ENCODE results near the gene TNS4. TPM values are rescaled to one million over a fixed set of nuclear protein-coding genes. Genes with fewer than 3 reads are reported as not detected.

TNS4 gene
- polyA plus RNA-seq, 3 donors = 0.01 to 0.19 TPM; not detected in 1

DNA sequence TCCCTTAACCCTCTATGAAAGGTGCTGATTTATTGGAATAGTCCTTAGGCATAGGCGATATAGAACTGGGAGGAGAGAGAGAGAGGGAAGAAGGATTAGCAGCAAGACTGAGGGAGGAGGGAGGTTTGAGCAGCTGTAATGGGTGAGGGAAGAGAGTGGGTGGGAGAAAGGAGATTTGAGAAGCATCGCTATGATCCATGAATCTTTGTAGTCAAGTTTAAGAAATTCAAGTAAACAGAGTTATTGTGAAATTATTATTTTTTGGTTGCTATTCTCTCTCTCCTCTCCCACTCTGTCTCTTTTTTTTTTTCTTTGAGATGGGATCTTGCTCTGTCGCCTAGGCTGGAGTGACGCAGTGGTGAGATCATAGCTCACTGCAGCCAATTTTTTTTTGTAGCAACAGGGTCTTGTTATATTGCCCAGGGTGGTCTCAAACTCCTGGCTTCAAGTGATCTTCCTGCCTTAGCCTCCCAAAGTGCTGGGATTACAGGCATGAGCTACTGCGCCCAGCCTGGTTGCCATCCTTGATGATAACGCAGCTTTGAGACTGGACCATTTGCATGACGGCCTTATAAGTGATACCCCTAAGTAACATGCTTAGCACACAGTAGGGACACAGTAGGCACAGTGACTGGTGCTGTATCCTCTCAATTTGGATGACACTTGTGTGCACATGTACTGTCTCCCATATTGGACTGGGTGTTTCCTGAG is 21.0 kb upstream of the TNS4 start:
- WGBS, 3 donors = 70 to 74% (median 72%) methylated on average over 7 of the region's 7 CpGs
- no peak overlapping the region for H3K27ac ChIP-seq (ENCODE audit: low read depth, low read length)

DNA sequence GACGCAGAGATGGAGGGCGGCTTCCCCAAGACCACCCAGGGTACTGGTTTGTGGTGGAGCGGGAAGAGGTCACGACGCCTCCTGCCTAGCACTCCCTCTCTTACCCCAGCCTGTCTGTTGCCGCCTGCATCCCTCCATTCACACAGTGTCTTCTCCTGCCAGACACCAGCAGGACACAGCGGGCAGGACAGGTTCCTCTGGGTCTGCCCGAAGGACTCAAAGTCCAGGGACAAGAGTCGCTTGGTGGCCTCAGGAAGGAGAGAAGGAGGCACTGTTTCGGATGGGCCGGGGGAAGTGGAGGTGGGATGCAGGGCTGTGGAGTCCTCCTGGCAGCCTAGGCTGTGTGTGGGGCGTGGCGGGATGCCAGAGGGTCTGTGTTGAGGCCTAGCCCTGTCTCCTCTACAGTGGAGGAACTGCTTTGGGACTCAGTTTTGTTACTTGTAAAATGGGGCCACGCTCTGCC is 19.6 kb upstream of the TNS4 start:
- no peak overlapping the region for H3K27ac ChIP-seq (ENCODE audit: low read depth, low read length)
- 82 to 96% (median 93%) methylated on average over 14 of the region's 14 CpGs for WGBS, 3 donors

DNA sequence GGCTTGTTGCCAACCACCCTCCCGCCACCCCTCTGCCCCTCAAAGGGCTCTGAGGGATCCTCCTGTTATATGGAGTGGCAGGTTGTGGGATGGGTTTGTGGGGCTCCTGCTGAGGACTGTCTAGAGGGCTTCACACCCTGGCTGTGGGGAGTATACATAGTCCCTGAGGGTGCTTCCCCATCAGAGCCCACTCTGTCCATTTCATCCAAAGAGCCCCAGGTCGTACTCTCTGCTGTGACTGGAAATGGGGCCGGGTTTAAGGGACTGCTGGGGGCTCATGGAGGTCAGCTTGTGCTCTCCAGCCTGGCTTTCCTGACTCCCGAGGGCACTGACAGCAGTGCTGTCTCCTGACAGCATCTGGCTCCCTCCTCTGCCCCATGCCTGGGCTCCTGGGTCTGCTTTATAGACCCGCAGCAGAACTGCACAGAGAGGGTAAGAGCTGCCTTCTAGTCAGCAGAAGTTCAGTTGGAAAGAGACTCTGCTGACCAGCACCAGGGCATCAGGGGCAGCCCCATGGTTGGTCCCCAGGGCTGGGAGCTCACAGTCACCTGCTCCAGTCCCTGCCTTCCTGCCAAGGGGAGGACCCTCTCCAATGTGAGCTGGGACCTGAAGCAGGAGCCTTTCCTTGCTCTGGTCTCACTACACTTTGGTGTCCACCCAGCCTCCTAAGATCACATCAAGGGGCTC is 17.8 kb upstream of the TNS4 start:
- 76 to 93% (median 93%) methylated on average over 5 of the region's 5 CpGs for WGBS, 3 donors
- H3K27ac ChIP-seq (ENCODE audit: low read depth, low read length) = no peak overlapping the region

DNA sequence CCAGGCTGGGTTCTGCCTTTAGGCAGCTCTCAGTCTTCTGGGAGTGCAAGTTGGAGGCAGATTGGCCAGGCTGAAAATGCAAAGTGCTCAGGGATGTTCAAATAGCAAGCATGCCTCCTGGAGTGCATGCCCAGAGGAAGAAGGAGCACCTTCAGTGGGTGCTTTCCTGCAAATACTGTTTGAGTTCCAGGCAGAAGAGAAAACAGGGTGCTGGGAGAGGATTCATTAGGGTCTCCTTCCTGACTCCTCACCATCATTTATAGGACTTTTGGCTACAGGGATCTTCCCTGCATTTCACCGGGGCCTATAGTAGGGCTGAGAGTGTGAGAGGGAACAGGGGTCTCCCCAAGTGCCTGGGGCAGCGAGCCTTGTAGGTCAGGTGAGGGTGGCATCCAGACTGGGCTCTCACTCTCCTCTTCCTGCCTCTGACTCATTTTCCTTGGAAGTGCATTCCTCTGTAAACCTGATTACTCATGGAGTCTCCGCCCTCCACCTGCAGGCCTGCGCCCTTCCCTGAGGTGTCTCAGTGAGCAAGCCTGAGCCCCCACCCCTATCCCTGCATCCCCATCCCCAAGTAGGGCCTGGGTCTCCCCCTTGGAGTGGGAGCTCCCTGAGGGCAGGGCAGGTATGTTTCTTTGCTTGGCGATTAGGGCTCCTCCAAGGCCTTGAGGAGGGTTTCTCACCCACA is 17.1 kb upstream of the TNS4 start:
- no peak overlapping the region for H3K27ac ChIP-seq (ENCODE audit: low read depth, low read length)
- 84 to 89% (median 85%) methylated on average over 5 of the region's 5 CpGs for WGBS, 3 donors

DNA sequence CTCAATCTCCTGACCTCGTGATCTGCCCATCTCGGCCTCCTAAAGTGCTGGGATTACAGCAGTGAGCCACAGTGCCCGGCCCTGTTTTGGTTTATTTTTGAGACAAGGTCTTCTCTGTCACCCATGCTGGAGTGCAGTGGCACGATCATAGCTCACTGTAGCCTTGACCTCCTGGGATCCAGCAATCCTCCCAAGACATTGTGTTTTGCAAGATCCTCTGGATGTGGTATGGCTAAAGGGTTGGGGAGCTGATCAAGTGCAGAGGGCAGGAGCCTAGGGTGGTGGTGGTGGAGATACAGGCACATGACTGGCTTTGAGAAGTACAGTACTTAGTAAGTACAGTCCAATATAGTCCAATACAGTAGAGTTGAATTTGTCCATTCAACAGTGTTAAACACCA is 16.6 kb upstream of the TNS4 start:
- no peak overlapping the region for H3K27ac ChIP-seq (ENCODE audit: low read depth, low read length)
- WGBS, 3 donors = 84 to 93% (median 89%) methylated on average over 4 of the region's 4 CpGs

DNA sequence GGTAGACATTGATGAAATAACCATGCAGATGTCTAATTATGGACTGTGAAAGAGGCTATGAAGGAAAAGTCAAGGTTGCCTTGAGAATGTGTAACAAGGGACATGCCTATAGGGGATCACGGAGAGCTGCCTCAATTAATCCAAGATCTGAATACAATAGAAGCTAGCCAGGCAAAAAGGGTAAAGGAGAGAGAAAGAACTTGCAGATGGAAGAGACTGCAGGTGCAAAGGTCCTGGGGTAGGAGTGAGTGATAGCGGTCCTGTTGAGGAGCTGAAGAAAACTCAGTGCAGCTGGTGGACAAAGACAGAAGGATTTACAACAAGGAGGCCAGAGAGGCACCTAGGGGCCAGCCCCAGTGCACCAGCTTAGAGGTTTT is 15.9 kb upstream of the TNS4 start:
- WGBS, 3 donors = 77 to 85% (median 81%) methylated on average over 2 of the region's 2 CpGs
- no peak overlapping the region for H3K27ac ChIP-seq (ENCODE audit: low read depth, low read length)

DNA sequence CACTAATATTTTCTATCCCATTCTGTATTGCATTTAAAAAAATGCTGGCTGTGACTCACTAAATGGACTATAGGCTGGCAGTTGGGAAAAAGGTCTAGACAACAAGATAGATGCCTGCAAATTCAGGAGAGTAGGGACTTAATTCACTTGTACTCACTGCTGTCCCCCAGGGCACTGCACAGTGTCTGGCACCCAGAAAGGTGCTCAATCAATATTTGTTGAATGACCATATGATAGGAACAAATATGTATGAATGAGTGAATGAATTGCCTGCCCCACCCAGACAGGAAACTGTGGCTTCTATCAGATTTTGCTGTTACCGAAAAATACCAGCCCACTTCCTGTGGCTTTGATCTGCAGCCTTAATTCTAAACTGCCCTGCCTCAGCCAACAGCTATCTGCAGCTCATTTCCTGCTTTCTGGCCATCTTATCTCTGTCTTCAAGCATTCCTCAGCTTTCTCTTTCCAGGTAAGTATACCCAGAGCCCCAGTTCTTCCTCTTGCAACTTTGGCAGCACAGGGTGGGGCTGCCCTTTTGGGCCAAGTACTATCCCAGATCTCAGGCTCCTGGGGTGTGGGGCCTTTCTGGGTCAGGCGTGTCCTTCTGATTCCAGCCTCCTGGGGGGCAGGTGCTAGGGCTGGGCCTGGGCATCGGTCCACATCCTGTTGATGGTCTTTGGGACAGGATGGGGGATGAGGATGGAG is 15.3 kb upstream of the TNS4 start:
- 24 to 52% (median 26%) methylated on average over 3 of the region's 3 CpGs for WGBS, 3 donors
- H3K27ac ChIP-seq (ENCODE audit: low read depth, low read length) = no peak overlapping the region

DNA sequence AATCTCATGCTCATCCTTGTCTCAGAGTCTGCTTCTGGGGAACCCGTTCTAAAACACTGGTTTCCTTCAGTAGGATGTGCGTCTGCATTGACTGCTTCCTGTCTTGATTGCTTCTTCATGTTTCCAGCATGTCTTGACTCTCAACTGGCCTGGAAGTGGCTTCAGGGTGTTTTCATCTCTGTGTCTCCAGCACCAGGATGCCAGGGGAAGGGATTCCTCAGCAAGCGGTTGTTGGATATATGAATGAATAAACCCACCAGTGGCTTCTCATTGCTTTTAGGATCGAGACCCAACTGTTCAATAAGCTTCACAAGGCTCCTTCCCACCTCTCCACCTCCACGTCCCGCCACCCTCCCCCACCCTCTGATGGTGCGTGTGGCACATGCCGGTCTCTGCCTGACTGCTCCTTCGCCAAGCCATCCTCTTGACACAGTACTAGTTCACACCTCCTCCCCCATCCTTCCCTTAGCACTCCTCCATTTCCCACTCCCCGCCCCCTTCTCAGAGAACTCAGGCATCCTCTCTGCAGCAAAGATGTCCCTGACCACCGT is 14.1 kb upstream of the TNS4 start:
- H3K27ac ChIP-seq (ENCODE audit: low read depth, low read length) = no peak overlapping the region
- 61 to 70% (median 64%) methylated on average over 11 of the region's 11 CpGs for WGBS, 3 donors

DNA sequence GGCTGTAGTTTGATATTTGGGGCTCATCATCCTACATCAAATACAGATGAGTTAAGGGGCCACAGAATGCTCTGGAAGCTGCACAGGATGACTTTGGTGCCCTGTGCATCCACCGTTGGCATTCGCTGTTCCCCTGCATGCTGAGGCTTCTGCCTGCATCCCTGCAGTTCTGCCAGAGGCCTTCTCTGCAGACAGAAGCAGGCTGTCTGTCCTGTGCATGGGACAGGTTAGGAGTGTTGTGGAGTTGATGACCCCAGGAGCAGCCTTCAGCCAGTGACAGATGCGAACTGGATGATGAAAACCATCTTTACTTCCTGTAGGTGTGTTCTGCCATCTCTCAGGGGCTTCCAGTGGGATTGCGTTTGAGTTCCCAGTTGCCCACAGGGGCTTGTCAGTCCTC is 13.6 kb upstream of the TNS4 start:
- no peak overlapping the region for H3K27ac ChIP-seq (ENCODE audit: low read depth, low read length)
- 68 to 82% (median 74%) methylated on average over 4 of the region's 4 CpGs for WGBS, 3 donors

DNA sequence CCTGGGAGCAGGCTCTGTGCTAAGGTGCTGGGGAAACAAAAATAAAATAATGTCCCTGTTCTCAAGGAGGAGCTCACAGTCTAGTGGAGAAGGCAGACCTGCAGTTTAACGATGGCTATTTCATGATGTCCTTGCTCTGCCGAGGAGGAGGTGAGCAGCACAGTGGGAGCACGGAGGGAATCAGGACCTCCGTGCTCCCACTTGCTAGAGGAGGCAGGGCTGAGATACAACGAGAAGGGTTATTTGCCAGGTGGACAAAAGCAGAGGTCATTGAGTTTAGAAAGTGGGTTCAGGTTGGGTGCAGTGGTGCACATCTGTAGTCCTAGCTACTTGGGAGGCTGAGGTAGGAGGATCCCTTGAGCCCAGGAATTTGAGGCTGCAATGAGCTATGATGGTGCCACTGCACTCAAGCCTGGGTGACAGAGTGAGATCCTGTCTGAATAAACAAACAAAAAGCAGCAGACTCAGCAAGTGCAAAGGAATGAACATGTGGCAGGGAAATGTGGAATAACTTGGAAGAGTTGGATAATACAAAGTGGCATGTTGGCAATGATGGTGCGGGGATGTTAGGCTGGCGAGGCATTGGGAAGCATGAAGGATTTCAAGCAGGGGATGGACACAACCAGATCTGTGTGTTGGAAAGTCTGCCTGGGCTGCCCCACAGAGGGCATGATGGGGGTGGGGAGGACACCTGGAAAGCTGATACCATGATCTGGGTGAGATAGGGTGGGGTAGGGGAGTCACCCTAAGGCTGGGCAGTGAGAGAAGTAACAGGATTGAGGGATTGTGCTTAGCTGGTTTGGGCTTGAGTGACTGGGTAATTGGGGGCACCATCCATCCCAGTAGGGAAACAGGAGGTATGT is 12.8 kb upstream of the TNS4 start:
- WGBS, 3 donors = 82 to 93% (median 93%) methylated on average over 7 of the region's 7 CpGs
- H3K27ac ChIP-seq (ENCODE audit: low read depth, low read length) = no peak overlapping the region

DNA sequence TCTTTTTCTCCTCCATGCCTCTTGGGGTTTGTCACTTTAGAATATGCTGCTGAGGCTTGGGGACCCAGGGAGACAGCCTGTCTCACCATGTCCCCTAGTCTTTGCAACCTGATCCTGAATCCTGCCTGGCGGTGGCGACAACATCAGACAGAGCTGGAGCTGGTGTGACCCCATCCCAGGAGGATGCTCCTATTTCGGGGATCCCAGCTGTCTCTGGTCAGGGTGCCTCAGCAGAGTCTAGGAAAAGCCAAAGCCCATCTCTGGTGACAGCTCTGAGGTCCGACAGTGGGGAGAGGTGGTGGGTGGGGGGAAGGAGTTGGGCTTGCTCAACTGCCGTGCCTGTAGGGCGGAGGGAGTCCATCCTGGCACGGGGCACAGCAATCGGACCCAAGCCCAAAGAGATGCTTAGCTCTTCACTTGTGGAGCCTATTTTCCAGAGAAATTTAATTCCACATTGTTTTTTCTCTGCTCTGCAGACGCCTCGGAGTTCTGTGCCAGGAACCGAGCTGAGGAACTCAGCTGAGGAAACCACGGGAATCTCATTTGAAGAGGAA is 10.3 kb upstream of the TNS4 start:
- H3K27ac ChIP-seq (ENCODE audit: low read depth, low read length) = no peak overlapping the region
- 67 to 79% (median 78%) methylated on average over 11 to 12 of the region's 12 CpGs for WGBS, 3 donors

DNA sequence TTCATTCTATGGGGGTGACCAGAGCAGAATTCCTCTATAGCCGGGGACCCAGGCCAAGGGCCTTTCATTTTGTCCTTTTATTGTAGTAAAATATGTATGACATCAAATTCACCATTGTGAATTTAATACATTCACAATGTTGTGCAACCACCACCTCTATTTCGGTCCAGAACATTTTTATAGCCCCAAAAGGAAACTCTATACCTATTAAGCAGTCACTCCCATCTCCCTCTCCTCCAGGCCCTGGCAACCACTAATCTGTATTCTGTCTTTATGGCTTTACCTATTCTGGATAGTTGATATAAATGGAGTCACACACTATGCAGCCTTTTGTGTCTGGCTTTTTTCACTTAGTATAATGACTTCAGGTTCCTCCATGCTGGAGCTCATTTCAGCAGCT is 9.7 kb upstream of the TNS4 start:
- H3K27ac ChIP-seq (ENCODE audit: low read depth, low read length) = no peak overlapping the region
- WGBS, 3 donors = 86% methylated on average over 2 of the region's 2 CpGs

DNA sequence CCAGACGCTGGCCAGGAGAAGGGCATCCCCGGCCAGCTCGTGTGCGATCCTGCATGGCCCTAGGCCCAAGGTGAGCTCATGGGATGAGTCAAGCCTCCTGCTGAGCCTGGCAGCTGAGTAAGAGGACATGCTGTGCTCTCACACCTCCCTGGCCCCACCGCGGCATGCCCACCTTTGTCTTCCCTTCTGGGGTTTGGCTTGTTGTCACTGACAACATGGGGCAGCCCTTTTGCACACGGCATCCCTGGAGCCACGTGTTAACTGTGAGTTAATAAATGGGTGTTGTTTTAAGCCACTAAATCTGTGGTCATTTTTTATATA is 8.9 kb upstream of the TNS4 start:
- WGBS, 3 donors = 69 to 91% (median 78%) methylated on average over 8 of the region's 8 CpGs

DNA sequence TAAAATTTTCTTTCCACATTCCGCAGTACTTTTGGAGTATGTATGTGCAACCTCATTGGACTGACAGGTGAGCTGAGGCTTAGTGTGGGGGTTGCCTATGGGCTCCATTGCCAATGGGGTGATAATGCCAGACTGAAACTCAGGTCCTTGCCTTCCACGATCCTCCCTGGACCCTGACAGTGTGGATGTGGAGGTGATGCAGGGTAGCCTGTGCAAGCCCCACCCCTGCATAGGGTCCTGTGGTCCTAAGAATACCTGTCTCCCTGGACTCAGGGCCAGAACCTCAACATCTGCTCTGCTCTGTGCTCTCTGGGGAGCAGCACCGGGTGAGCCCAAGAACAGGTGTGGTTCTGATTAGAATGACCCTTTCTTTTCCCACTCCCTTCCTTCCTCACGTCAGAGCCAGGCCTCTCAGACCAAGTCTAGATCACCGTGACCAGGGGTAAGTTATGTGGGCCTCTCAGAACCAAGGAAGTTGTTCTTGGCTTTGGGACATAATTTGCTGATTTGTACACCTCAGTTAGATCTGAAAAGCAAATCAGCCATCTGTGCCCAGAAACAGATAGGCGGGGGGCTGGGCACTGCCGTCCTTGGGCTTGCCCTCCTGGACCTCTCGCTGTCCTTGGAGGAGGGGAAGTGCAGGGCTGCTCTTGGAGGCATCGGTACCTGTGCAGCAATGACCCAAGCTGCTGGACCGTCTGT is 8.4 kb upstream of the TNS4 start:
- no peak overlapping the region for H3K27ac ChIP-seq (ENCODE audit: low read depth, low read length)
- 69 to 89% (median 87%) methylated on average over 9 to 10 of the region's 10 CpGs for WGBS, 3 donors

More for the DNA sequence above, 8.9 kb upstream of the TNS4 start:
- no peak overlapping the region for H3K27ac ChIP-seq (ENCODE audit: low read depth, low read length)

DNA sequence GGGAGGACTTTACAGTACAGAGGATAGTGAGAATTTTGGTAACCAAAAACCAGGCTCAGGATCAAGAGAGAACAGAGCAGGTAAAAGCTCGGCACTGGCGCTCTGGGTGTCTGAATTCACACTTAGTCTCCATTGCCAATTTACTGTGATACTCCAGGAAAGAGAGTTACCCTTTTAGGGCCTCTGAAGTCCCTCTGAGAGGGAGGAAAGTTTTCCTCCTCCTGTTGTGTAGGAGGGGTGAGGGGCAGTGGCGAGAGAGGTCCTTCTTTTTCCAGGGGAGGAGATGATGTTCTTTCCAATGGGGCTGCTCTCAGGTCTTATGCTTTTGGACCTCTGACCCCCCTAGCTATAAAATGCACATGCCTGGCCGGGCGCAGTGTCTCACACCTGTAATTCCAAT is 5.4 kb upstream of the TNS4 start:
- 82 to 89% (median 85%) methylated on average over 5 of the region's 5 CpGs for WGBS, 3 donors
- H3K27ac ChIP-seq (ENCODE audit: low read depth, low read length) = no peak overlapping the region

DNA sequence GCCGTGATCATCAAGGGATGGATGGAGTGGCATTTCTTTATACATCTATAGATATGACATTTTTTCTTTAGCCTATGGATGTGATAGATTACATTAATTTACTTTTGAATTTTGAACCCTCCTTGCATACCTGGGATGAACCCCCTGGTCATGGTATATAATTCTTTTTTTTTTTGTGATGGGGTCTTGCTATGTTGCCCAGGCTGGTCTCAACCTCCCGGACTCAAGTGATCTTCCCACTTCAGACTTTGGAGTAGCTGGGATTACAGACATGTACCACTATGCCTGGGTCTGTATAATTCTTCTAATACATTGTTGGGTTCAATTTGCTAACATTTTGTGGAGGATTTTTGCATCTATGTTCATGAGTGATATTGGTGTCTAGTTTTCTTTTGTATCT is 1.7 kb upstream of the TNS4 start:
- 94 to 97% (median 96%) methylated on average over 2 of the region's 2 CpGs for whole genome bisulfite sequencing, 3 donors
- no peak overlapping the region for H3K27ac ChIP-seq (ENCODE audit: low read depth, low read length)

DNA sequence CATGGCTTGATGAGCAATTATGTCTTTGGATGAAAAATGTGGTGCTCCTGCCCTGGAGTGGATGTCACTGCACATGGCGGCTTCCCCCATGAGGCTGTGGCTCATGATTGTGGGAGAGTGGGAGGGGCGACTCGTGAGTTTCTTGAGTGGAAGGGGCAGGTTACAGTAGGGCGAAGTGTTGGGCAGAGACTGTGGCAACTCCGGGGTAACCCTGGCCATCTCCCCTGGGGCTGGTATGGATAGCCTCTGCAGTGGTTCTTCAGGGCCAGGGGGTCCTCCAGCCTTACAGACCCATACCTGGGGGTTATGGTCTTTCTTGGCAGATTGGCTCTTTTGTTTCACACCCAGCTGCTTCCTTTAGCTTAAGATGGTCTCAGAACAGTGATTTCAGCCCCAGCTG is 1.3 kb upstream of the TNS4 start:
- 92 to 98% (median 96%) methylated on average over 5 of the region's 5 CpGs for WGBS, 3 donors
- H3K27ac ChIP-seq (ENCODE audit: low read depth, low read length) = no peak overlapping the region
